HG03159 (cell line): ENCODE measurements around the gene GATAD2B.

Experiments used
- ATAC-seq: cut with Tn5 transposase; IDR thresholded peaks from one replicate; pipeline ENCODE4 v1.9.1; 2021; ENCODE audit warnings: mild to moderate bottlenecking, moderate library complexity; ENCODE audit not compliant: unreplicated experiment

The GATAD2B gene

DNA sequence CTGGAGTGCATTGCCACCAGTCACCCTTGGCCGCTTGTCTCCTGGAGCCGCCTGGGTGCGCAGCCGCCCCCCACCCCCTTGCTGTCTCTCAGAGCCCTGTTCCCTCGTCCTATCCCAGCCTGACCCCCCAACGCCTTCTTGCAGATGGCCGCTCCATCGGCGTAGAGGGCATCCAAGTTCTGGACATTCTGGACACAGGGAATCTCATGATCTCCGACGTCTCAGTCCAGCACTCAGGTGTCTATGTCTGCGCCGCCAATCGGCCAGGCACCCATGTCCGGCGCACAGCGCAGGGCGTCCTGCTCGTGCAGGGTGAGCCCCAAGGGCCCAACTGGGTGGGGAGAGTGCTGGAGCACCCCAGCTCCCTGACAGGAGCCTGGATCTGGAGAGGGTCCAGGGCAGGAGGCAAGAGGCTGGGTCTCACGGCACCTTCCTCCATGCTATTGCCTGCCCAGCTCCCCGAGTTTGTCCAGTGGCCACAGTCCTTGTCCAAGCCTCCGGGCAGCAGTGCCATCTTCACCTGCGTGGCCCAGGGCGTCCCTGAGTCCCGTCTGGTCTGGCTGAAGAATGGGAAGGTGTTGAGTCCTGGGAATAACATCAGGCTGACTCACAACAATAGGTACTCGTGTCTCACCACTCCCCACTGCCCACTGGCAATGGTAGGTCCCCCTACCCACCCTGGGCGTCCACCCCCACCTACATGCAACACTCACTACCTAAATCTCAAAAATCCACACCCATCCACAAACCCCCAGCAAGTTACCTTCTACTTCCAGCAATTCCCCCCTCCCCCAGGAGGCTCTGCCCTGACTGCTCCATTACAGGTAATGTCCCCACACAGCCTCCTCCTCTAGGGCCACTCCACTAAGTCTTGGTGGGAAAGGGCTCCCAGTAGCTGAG lies 123.0 kb downstream of the GATAD2B start:
- ATAC-seq, result no peak

DNA sequence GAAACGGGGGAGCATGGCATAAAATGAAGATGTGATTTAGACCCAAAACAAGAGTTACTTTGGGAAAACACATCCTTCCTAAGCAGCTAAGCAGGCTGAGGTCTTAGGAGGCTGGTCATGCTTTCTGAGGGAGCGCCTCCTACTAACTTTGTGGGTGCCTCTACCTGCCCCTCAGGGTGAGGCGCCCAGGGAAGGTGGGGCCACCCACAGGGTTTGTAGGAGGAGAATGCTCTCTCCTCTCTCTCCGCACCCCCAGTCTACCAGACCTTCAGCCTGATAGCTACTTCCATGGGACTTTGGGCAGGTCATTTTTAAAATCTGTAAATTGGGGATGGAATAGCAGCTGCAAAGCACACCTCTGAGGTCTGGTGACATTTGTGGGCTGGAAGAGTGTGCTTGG lies 123.8 kb downstream of the GATAD2B start:
- no peak for ATAC-seq

DNA sequence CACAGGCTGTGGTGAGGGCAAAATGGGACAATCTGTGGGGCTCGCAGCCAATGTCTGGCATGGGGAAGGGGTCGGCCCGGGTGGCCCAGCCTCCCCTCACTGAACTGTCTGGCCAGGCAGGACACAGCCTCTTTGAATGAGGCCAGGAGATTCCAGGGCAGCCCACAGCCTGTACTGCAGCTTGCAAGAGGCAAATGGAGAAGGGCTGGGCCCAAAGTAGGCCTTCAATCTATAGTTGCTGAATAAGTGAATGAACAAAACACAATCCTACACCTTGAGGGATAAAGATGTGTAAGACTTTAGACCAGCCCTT lies 124.3 kb downstream of the GATAD2B start:
- ATAC-seq, result no peak

DNA sequence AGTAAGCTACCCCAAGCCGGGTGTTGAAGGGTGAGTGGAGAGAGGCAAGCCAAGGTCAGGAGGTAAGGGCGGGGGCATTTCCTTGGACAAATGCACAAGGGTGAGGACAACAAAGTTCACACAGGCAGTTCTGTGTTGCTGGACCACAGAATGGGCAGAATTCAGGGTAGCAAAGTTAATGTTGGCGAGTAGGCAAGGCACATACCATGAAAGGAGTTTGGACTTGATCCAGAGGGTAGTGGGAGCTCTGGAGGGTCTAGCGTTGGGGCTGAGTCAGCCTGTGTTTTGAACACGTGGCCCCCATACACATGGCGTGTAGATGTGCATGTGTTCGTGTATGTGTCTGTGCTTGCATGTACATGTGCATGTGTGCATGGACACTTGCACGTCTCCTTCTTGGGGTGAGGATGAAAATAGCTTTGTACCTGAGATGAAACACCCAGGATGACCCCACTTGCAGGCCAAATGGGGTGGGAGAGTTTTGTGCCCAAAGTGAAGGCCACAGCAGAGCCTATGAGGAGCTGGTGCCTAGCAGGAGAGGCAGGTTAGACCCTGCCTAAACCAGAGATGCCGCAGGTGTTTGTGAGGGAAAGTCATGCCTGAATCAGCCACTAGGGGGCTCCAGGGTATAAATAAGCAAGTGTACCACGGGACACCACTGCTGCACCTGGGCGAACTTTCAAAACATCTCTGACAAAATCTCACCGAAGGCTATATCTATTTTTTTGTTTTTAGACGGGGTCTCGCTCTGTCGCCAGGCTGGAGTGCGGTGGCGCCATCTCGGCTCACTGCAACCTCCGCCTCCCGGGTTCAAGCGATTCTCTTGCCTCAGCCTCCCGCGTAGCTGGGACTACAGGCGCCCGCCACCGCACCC lies 125.7 kb downstream of the GATAD2B start:
- peak; percentile 48 for ATAC-seq

DNA sequence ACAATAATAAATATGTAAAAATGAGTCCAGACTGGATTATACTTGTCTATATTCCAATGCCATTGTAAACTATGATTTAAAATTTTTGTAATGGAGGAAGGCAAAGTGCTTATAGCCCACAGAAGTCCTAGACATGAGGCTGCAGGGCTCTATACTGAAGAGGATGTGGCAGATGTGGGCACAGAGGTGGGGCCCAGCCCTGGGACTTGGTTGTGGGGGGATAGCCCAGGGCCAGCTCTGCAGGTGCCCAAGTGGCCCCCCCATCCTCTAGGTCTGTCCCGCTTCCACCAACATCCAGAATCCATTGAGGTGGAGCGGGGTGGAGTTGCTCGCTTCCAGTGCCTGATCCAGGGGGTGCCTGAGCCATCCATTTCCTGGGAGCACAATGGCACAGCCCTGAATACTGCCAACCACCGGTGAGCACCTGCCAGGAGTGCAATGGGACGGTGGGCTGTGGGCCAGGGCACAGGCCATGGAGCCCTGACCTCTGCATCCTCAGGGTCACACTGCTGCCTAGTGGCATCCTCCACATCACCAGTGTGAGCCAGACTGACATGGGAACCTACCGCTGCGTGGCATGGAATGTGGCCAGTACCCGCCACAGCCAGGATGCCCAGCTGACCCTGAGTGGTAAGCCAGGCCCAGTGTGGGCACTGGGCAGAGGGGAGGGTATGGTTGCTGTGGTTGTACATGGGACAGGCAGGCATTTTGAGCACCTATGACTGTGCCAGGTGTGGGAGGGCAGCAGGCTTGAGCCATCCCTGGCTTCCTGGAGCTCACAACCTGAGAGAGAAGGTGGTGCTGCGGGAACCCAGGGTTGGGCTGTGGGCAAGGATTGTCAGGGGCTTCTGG lies 126.6 kb downstream of the GATAD2B start:
- ATAC-seq, result no peak

DNA sequence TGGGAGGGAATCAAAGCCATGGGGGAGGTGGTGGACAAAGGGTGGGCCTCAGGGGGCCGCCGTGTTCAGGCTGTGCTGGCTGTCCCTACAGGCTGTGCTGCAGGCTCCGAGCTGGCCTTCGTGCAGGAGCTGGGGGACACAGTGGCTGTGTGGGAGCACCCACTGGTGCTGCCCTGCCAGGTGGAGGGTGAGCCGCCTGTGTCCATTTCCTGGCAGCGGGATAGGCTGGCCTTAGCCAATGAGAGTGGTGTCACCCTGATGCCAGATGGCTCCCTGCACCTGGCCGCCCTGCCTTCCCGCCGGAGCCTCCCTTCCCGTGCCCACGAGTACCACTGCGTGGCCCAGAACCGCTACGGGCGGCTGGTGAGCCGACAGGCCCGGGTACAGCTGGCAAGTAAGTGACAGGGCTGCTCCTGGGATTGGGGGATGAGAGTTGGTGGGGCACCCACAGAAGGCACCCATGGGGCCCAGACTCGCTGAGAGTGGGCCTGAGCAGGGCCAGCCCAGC lies 127.4 kb downstream of the GATAD2B start:
- no peak for ATAC-seq

DNA sequence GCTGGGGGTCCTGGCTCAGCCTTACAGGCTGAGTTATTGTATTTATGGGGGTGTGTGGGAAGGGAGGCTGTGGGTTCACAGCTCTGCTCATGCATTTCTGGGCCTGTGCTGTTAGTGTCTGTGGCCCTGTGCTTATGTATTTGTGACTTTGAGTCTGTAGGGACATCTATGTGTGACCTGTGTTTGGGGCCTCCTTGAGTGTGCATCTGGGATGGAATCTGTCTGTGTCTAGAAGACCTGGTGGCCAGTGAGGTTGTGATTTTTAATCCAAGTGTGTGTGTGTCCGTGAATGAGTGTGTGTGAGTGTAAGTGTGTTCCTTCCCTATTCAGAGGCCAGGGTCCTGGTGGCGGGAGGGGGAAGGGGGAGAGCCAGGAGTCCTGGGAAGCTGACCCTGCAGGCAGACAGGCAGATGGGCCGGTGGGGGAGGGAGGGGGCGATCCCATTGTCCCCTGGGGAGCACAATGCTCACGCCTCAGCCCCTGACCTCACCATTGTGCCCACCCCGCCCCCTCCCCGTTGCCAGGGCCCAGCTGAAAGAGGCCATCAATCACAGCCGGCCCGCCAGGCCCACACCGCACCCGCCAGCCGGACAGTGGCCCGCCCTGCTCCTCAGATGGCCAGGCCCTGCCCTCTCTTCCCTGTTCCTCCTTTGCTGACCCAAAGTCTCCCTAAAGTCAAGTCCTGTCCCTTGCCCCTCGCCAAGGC lies 128.0 kb downstream of the GATAD2B start:
- ATAC-seq, result no peak

DNA sequence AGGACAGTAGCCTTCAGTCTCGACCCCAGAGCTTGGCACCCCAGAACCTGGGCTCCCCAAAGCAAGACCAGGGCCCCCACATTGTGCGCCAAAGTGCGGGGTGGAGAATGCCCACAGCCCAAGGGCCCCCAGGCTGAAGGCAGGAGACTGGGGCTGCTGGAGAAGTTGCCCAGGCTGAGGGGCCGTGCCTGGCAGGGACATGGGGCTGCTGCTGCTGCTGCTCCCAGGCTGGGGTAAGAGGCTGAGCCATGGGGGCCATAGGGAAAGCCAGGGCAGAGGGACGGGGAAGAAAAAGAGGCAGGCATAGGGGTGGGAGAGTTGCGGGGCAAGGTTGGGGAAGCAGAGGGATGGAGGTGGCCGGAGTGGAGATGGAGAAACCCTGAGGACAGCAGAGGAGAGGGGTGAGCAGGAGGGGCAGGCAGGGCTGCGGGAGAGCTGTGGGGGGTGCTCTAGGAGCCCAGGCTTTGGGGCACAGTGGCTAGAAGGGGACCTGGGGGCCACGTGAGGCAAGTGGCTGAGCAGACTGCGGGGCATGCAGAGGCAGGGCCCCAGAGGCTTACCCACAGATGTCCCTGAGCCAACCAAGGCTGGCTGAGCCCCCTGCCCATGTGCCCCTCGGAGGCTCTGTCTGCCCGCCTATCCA lies 128.7 kb downstream of the GATAD2B start:
- no peak for ATAC-seq

DNA sequence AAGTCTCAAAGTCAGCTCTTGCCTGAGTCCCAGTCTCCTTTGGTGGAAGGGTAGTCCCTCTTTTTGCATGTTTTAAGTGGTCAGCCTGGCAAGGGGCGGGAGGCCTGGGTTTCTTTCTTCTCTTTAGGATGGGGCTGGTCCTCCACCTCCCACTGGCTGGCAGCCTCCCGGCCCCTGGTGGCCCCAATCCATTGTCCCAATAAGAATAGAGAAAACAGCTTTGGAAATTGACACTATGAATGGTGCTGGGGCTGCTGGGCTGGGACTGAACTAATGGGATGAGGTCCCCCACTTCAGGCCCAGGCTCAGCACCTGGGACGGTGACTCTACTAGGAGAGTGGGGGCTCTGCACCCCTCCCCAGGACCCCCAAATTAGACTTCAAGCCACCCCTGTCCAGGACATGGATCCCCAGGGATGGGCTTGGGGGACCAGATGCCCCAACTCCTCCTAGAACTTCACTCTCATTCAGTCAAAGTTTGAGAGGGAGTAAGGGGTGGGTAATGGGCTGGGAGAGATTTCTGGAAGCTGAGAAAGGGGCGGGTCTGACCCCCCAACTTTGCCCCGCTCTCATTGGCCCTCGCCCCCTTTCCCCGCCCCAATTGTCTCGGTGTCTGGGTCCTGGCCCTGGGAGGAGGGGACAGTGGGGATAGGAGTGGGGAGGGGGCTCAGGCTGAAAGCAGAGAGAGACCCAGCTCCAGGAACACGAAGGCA lies 129.4 kb downstream of the GATAD2B start:
- ATAC-seq, result no peak

DNA sequence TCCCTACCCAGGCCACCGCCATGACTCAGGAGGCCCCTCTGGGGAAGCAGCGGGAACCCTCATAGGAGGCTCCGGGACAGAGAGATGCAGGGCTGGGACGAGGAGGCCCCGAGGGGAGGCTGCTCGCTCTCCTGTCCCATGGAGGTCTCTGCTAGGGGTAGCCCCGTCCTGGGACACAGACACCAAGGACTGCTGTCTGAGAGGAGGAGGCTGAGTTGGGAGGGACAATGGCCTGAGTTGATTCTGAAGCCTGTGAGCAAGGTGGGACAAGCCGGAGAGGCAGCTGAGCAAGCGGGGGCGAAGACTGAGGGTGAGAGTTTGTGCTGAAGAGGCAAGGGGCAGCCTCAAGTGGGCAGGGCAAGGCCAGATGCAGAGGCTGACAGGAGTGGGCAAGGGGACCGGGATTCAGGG lies 130.1 kb downstream of the GATAD2B start:
- no peak for ATAC-seq

DNA sequence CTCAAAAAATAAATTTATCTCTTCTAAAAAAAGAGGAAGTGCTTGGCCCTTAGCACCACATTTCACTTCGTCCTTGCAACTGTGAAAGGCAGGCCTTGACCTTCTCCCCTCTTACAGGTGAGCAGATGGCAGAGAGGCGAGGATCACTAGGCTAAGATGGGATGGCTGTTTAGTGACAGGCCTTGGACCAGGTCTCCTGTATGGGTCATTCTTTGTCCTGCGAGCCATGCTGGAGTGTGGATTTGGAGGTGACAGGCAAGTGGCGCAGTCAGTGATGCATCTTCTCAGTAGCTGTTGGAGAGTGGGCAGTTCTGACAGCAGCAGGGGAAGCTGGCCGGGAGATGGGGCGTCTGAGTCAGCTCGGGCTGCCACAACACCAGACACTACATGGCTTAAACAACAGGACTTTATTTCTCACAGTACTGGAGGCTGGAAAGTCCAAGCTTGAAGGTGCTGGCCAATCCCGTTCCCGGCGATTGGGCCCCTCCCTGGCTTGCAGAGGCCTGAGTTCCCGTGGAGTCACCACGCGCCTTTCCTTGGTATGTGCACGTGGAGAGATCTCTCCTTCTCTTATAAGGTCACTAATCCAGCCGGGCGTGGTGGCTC lies 131.0 kb downstream of the GATAD2B start:
- peak; percentile 5 for ATAC-seq

DNA sequence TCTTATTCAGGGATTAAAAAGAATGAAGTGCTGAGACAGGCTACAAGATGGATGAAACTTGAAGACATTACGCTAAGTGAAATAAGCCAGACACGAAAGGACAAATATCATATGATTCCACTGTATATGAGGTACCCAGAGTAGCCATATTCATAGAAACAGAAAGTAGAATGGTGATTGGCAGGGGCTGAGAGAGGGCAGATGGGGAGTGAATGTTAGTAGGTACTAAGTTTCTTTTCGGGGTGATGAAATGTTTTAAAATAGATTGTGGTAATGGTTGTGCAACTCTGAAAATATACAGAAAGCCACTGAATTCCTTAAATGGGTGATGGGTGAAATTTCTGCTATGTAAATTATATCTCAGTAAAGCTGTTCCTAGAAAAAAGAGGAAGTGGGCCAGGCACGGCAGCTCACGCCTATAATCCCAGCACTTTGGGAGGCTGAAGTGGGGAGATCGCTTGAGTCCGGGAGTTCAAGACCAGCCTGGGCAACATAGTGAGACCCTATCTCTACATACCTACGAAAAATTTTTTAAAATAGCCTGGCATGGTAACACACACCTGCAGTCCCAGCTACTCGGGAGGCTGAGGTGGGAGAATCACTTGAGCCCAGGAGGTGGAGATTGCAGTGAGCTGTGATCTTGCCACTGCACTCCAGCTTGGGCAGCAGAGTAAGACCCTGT lies 131.7 kb downstream of the GATAD2B start:
- ATAC-seq, result peak; percentile 84

DNA sequence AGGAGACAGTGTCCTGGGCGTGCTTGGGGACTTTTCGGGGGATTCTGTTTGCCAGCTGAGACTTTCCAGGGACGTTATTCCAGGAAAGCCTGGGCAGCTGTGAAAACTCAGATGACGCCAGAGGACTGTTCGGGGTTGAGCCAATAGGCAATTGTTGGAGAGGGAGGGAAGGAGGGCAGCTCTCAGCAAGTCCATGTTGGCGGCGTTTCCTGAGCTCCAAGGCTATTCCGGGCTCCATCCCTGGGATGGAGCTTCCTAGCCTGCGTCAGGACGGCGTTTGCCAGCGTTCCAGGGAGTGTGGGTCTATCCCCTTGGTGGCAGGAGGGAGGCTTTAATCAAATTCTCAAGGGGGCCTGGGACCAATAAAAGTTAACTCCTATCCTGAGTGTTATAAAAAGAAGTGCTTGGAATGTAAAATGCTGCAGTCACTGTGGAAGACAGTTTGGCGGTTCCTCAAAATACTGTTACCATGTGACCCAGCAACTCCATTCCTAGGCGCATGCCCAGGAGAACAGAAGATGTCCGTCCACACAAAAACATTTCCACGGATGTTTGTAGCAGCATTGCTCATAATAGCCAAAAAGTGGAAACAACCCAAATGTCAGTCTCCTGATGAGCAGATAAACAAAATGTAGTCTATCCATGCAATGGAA lies 132.3 kb downstream of the GATAD2B start:
- peak; percentile 8 for ATAC-seq

DNA sequence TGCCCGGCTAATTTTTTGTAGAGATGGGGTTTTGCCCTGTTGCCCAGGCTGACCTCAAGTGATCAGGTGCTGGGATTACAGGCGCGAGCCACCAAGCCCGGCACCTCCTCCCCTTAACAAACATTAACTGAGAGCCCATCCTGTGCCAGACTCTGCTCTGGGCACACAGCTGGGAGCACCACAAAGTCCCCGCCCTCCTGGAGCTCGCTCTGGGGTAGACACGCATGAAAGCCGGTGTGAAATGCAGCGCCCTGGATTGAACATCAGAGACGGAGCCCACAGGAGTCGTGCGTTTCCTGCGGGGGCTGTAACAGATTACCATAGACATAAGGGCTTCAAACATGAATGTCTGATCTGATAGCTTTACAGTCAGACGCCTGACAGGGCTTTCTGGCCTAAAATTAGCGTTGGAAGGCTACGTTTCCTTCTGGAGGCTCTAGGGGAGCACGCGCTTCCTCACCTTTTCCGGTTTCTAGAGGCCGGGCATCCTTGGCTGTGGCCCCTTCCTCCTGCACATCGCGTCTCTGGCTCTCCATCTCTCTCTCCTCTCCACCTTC lies 133.2 kb downstream of the GATAD2B start:
- no peak for ATAC-seq

DNA sequence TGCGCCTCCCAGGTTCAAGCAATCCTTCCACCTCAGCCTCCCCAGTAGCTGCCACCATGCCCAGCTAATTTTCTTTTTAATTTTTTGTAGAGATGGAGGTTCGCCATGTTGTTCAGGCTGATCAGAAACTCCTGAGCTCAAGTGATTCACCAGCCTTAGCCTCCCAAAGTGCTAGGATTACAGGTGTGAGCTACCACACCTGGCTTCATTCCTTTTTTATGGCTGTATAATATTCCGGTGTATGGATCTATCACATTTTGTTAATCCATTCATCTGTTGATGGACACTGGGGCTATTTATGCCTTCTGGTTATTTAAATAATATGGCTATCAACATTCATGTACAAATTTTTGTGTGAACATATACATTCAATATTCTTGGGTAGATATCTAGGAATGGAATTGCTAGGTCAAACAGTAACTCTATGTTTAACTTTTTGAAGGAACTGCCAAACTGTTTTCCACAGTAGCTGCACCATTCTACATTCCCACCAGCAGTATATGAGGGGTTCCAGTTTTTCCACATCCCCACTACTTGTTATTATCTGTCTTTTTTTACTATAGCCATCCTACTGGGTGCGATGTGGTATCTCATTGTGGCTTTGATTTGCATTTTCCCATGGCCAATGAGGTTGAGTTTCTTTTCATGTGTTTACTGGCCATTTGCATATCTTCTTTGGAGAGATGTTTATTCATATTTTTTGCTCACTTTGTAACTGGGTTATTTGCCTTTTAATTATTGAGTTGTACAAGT lies 136.6 kb downstream of the GATAD2B start:
- no peak for ATAC-seq
